Hematopoietic multipotent progenitor cell treated with erythropoietin and hydrocortisone succinate and interleukin-3 and kit ligand, for 8 days (in vitro differentiated cells): Measurements from ENCODE around the gene CCDC170.

ENCODE experiments used
- DNase-seq: peaks from one replicate; pipeline ENCODE4 v3.0.0-alpha.2; 2015

The CCDC170 gene

GRCh38 chr6:151659212-151659611, 165.4 kb downstream of the CCDC170 start:
- no peak for DNase-seq

- DNase-seq = no peak
These were observed 167.7 kb downstream of the CCDC170 start for GRCh38 chr6:151661509-151661908.

DNA sequence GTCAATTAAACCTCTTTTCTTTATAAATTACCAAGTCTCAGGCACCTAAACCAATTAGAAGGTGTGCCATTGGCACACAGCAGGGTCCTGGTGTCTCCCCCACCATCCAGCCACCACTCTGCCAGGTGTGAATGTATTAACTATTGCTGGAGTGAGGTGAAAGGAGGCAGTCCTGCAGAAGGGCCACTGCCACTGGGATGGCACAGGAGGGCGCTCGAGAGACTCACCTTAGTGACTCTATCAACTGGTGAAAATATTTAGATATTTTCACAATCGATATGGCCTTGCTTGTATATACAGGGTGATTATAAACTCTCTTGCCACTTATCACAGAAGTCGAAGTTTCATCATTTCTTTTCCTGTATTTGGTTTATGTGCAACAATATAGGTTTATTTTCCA, 168.1 kb downstream of the CCDC170 start:
- DNase-seq = no peak

- DNase-seq = no peak
These were observed 169.7 kb downstream of the CCDC170 start for GRCh38 chr6:151663559-151663958.

DNA sequence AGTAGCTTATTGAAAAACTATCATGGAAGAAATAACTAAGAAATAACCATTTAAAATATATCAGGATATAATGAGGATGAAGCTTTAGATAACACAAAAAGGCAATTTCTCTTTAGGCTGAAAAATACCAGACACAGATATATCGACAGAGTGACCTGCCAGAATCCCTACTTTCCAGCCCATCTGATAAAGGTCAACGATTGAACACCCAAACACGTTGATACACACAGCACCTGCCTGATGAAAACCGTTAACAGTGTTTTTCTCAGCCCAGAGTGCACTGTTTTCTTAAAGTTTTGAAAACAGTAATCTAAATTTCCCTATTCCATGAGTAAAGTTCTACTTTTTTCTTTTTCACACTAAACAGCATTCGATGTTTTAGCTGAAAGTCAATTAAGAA, 170.6 kb downstream of the CCDC170 start:
- no peak for DNase-seq

DNA sequence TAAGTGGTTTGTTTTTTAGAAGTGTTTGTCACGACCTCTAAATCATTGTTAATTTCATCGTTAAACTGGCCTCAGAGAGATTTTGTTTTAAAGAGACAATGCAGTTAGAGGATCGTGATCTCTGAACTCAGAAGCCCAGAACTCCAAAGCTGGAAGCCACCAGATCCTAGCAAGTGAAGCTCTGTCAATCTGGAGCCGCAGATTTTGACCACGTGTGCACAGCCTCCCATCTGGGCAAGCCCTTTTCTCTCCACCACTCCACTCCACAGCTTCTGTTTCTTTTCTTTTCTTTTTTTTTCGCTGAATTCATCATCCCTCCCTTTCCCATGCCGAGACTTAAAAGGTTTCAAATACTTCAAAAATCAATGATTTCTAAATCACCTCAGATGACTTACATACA, 171.5 kb downstream of the CCDC170 start:
- DNase-seq = no peak

DNA sequence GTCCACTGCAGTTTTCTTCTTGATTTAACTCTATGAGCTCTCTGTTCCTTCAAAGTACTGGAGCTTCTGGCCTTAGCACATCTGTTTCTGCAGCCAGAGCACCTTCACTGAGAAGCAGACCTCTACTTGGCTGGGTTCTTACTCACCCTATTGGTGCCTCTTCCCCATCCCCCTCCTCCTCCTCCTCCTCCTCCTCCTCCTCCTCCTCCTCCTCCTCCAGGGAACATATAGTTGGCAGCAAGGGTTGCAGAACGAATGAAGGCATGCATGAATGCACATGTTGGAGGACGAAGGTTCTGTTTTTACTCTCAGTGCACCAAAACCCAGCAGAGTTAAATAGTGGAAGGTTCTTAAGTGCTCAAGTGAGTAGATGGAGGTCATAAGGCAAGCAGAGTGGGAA, 172.7 kb downstream of the CCDC170 start:
- DNase-seq = no peak

- no peak for DNase-seq
These were observed 175.4 kb downstream of the CCDC170 start for GRCh38 chr6:151669208-151669560.

- DNase-seq = no peak
These were observed 176.3 kb downstream of the CCDC170 start for GRCh38 chr6:151670116-151670515.
